Karpas-422 (cell line): Measurements from ENCODE around the gene GOLGA6L9. TPM values are rescaled to one million over a fixed set of nuclear protein-coding genes. Genes with fewer than 3 reads are reported as not detected.
"Not testable (repeated sequence)": the region's sequence is repeated elsewhere in the genome, so short reads cannot be mapped to it uniquely, and the experiment has no call there.

Source experiments
- DNase-seq: peaks from one replicate; pipeline ENCODE4 v3.0.0-alpha.2; 2015
- H2AFZ ChIP-seq: fragments of 200-600 bp; sonication (generic); 2 replicates; pipeline ENCODE4 v1.6.1; 2014; ENCODE audit warnings: antibody characterized with exemption, low read length, mixed read lengths
- H3K27ac ChIP-seq: fragments of 200-600 bp; sonication (generic); 2 replicates; pipeline ENCODE4 v1.5.1; 2014; ENCODE audit warnings: mild to moderate bottlenecking, low read length, moderate library complexity
- H3K27me3 ChIP-seq: fragments of 200-600 bp; sonication (generic); 2 replicates; pipeline ENCODE4 v1.6.1; 2014; ENCODE audit warnings: low read length, mixed read lengths
- H3K36me3 ChIP-seq: fragments of 200-600 bp; sonication (generic); 2 replicates; pipeline ENCODE4 v1.6.1; 2014; ENCODE audit warnings: low read length, mixed read lengths; ENCODE audit not compliant: insufficient read depth
- H3K4me1 ChIP-seq: fragments of 200-600 bp; sonication (generic); 2 replicates; pipeline ENCODE4 v1.6.1; 2014; ENCODE audit warnings: mild to moderate bottlenecking, low read length, mixed read lengths
- H3K4me2 ChIP-seq: fragments of 200-600 bp; sonication (generic); 2 replicates; pipeline ENCODE4 v1.6.1; 2014; ENCODE audit warnings: low read length, low read depth, mild to moderate bottlenecking; ENCODE audit not compliant: poor library complexity, severe bottlenecking
- H3K4me3 ChIP-seq: fragments of 200-600 bp; sonication (generic); 2 replicates; pipeline ENCODE4 v1.5.1; 2014; ENCODE audit warnings: mild to moderate bottlenecking, antibody characterized with exemption, low read length, mixed read lengths
- H3K79me2 ChIP-seq: fragments of 200-600 bp; sonication (generic); 2 replicates; pipeline ENCODE4 v1.6.1; 2014; ENCODE audit warnings: mild to moderate bottlenecking, low read length, mixed read lengths
- H3K9ac ChIP-seq: fragments of 200-600 bp; sonication (generic); 2 replicates; pipeline ENCODE4 v1.6.0; 2014; ENCODE audit warnings: low read length
- H3K9me2 ChIP-seq: fragments of 200-600 bp; sonication (generic), shearing (Covaris generic); replicated peaks from 2 replicates; pipeline ENCODE4 v1.6.0; 2014; ENCODE audit warnings: mild to moderate bottlenecking, low read length, moderate library complexity; ENCODE audit not compliant: insufficient read depth
- H3K9me3 ChIP-seq: fragments of 300-700, 200-600 bp; sonication (generic); 2 replicates; pipeline ENCODE4 v1.6.1; 2014; ENCODE audit warnings: low read length, mixed read lengths
- H4K20me1 ChIP-seq: fragments of 200-600 bp; sonication (generic); 2 replicates; pipeline ENCODE4 v1.6.1; 2014; ENCODE audit warnings: mild to moderate bottlenecking, antibody characterized with exemption, low read length, low read depth; ENCODE audit not compliant: insufficient read depth
- small RNA-seq: library from RNA; depleted of rRNA; stranded (forward); fragments of <200 nt; gene quantifications from one replicate; pipeline ENCODE3, GENCODE V24; 2014
- total RNA-seq: library from RNA; depleted of rRNA; stranded (reverse); fragments of >200 nt; shearing (Covaris generic); gene quantifications from 2 replicates; pipeline ENCODE4 v1.2.3, GENCODE V29; 2014; ENCODE audit warnings: low replicate concordance; rRNA removed

The GOLGA6L9 gene
- total RNA-seq, 1 experiment from 2014 or later = 3.4 TPM

DNA sequence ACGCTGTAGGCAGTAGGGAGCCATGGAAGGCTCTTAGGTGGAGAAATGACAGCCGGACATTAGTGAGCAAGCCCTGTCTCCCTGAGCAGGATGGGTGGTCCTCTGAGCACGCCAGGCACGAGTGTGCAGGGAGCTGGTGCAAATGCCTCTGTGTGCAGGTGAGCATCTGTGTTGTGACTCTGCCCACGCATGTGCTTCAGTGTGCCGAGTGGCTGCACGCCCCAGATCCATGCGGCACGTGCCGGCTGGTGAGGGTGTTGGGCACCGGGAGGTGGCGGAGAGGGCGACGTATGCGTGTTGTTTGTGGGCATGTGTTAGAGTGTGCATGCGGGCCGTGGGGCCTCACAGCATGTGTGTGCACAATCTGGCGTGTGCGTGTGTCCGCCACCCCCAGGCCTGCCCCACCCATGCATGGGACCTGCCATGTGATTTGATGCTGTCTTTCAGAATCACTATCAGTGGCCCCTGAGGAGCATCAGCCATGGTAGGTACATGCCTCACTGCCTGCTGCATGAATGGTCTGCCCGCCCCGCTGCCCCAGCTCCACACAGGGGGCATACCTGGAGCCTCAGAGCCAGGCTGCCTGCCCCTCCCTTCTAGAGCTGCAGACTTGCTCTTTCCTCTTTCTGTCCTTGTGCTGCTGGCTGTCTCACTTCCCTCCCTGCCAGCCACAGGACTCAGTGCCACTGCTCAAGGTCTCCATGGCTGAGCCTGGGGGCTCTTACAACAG is 45.1 kb downstream of the GOLGA6L9 start:
- H3K4me1 ChIP-seq, H3K9me2 ChIP-seq, H2AFZ ChIP-seq, H4K20me1 ChIP-seq, H3K27me3 ChIP-seq, H3K9ac ChIP-seq, H3K79me2 ChIP-seq, H3K27ac ChIP-seq, DNase-seq, H3K4me3 ChIP-seq, H3K9me3 ChIP-seq, H3K36me3 ChIP-seq, H3K4me2 ChIP-seq: not testable (repeated sequence)

DNA sequence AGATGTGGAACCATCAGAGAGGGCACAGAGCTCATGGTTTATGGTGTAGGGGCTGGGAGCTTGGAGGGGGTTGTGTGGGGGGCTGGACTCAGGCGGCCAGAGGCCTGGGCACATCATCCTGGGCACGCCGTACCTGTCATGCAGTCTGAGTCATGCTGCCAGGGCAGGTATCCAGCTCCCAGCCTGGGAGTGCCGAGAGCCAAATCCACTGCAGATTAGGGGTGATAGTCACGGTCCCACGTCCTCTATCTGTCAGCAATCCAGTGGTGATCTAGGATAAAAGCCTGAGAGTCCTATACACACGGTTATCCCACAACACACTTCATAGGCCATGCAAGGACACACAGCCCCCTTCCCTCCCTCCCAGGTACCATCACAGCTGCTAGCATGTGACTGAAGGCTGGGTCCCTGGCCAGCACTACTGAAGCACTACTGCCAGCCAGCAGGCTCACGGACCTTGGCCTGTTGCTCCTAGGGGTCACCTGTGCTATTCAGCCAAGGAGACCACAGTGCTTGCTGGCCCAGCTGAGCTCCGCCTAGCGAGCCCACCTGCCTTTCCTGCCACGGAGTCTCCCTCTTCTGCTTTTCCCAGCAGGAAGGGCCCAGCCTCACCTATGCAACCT is 45.8 kb downstream of the GOLGA6L9 start:
- not testable (repeated sequence) for H3K9me3 ChIP-seq, H3K79me2 ChIP-seq, DNase-seq, H3K27ac ChIP-seq, H3K4me1 ChIP-seq, H2AFZ ChIP-seq, H3K36me3 ChIP-seq, H3K9me2 ChIP-seq, H4K20me1 ChIP-seq, H3K27me3 ChIP-seq, H3K4me2 ChIP-seq, H3K4me3 ChIP-seq, H3K9ac ChIP-seq

DNA sequence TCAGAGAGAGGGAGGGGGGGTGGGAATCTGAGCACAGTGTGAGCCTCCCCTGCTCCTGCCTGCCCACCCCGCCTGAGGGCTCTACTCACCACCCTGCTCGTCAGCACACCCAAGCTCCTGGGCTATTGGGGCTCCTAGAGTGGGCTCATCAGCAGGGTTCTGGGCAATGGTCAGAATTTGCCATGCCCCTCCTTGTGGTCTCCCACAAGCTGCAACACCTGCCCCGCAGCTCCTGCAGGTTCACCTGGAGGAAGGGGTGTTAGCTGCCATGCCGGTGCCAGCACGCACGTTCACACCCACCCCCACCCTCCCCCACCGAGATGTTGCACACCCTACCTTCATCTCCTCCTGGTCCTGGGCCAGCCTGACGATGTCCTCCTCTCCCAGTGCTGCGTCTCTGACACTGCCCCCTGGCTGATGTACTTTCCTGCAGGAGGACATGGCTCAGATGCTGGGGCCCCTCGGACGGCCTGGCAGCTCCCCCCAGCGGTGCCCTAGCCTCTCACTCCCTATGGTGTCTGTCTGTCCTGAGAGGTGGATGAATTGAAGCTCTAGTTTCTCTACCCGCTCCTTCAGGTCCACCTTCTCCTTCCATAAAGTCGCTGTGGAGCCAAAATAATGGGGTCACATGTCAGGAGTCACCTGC is 47.2 kb downstream of the GOLGA6L9 start:
- not testable (repeated sequence) for H3K27me3 ChIP-seq, H3K9ac ChIP-seq, H3K36me3 ChIP-seq, H3K79me2 ChIP-seq, H3K27ac ChIP-seq, H3K4me1 ChIP-seq, H3K4me3 ChIP-seq, H2AFZ ChIP-seq, H4K20me1 ChIP-seq, H3K4me2 ChIP-seq, H3K9me2 ChIP-seq, H3K9me3 ChIP-seq
- peak; percentile 38 for DNase-seq

DNA sequence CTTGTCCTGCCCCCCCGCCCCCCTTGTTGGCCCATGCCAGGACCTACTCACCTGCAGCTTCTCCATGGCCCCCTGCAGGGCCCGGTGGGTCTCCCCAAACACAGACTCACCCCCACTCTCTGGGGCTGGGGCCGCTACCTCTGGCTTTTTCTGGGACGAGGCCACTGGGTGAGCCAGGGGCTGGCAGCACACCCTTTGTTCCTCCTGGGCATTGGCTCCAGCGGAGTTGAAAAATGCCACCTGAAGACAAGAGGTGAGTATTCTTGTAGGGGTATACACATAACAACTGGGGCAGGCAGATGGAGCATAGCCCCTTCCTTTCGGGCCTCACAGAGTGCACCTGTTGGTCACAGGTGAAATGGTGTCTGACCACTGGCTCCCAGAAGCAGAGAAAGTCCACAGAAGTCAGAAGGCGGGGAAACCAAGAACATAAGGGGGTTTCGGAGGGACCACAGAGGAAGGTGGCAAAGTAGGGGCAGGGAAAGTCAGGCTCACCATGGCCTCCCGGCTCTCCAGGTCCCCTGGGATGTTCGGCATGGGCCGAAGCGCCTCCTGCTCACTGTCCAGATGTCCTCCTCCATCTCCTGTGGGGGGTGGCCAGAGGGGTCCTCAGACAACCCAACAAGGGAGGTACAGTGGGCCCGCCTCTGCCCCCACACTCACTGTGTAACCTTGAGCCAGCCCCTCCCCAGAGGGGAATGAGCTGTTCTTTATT is 47.9 kb downstream of the GOLGA6L9 start:
- H3K79me2 ChIP-seq, H3K4me3 ChIP-seq, H2AFZ ChIP-seq, H3K9me2 ChIP-seq, DNase-seq, H3K36me3 ChIP-seq, H3K27ac ChIP-seq, H4K20me1 ChIP-seq, H3K9me3 ChIP-seq, H3K9ac ChIP-seq, H3K4me2 ChIP-seq, H3K27me3 ChIP-seq, H3K4me1 ChIP-seq: not testable (repeated sequence)

Small RNAs within 50 kb of the gene (small RNA-seq; reads per million reads assigned to genes)
- gene AC245033.3 = not detected

Other genes starting within 250 kb of the GOLGA6L9 start
- gene EFL1, start 167.1 kb upstream of the GOLGA6L9 start, total RNA-seq = 18.5 and 30.7 TPM in 2 replicates
- 0.60 and 6.8 TPM in 2 replicates for gene SAXO2, start 167.0 kb upstream of the GOLGA6L9 start, total RNA-seq
- 0.18 and 2.0 TPM in 2 replicates for gene GOLGA6L10, start 80.3 kb upstream of the GOLGA6L9 start, total RNA-seq
- 5,063 and 5,133 TPM in 2 replicates for gene RPS17, start 110.6 kb downstream of the GOLGA6L9 start, total RNA-seq
- gene CPEB1, start 217.5 kb downstream of the GOLGA6L9 start, total RNA-seq = not detected in 2 replicates